Measurements from ENCODE around the gene CCDC63. TPM values are rescaled to one million over a fixed set of nuclear protein-coding genes. Genes with fewer than 3 reads are reported as not detected.

The CCDC63 gene
- total RNA-seq, 1 experiment from 2014 or later, result not detected

GRCh38 chr12:110920324-110920910 lies 73.6 kb downstream of the CCDC63 start, which contains the start of gene MYL2:
TSS of gene MYL2 (minus strand) at chr12:110920579. CDS start at chr12:110920529, 50 bp downstream.
- ChIA-PET CTCF (no interaction called here), POLR2A (no interaction called here)
- DNase-seq (ENCODE audit: low read depth, low spot score), result no peak
- Histone ChIP-seq H3K36me3 (ENCODE audit: control insufficient read depth, insufficient read depth, low read length) (no peaks in the 10 kb centered on the region), H3K27ac (ENCODE audit: low read length) (no peak within 1 kb of the TSS), H3K4me1 (ENCODE audit: control insufficient read depth, insufficient read depth, low read length) (peaks cover 2% of the 10 kb centered on the region; the same call in 1 of the 2 replicates), H3K9me3 (ENCODE audit: control insufficient read depth, insufficient read depth, low read depth, low read length) (no peaks in the 10 kb centered on the region), H3K27me3 (ENCODE audit: control insufficient read depth, insufficient read depth, low read length) (no peaks in the 10 kb centered on the region), H3K4me3 (ENCODE audit: low read depth in 2 of 2, low read length in 2 of 2) (no peak within 1 kb of the TSS)
- intact Hi-C loops (cut with micrococcal nuclease; ENCODE audit: unreplicated experiment), result no loop called here
- BruUV-seq (replicated peaks), result no TSS peak
- in situ Hi-C loops (cut with HindIII; ENCODE audit: low pct_unique_long_range_greater_than_20kb, low sequenced_read_pairs), result no loop called here
- ATAC-seq, result no peak
- TF ChIP-seq, protein P1, sequence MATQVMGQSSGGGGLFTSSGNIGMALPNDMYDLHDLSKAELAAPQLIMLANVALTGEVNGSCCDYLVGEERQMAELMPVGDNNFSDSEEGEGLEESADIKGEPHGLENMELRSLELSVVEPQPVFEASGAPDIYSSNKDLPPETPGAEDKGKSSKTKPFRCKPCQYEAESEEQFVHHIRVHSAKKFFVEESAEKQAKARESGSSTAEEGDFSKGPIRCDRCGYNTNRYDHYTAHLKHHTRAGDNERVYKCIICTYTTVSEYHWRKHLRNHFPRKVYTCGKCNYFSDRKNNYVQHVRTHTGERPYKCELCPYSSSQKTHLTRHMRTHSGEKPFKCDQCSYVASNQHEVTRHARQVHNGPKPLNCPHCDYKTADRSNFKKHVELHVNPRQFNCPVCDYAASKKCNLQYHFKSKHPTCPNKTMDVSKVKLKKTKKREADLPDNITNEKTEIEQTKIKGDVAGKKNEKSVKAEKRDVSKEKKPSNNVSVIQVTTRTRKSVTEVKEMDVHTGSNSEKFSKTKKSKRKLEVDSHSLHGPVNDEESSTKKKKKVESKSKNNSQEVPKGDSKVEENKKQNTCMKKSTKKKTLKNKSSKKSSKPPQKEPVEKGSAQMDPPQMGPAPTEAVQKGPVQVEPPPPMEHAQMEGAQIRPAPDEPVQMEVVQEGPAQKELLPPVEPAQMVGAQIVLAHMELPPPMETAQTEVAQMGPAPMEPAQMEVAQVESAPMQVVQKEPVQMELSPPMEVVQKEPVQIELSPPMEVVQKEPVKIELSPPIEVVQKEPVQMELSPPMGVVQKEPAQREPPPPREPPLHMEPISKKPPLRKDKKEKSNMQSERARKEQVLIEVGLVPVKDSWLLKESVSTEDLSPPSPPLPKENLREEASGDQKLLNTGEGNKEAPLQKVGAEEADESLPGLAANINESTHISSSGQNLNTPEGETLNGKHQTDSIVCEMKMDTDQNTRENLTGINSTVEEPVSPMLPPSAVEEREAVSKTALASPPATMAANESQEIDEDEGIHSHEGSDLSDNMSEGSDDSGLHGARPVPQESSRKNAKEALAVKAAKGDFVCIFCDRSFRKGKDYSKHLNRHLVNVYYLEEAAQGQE (IDR thresholded peaks at IDR 0.05; ENCODE audit: insufficient read depth in 1 of 2, low read depth in 2 of 2, low read length in 1 of 2), result no peak
- TF ChIP-seq SIN3A (IDR thresholded peaks at IDR 0.05; ENCODE audit: borderline replicate concordance, insufficient read depth, low read depth, low read length) (no peak), TCF7L2 (IDR thresholded peaks at IDR 0.05; ENCODE audit: low read depth, low read length) (no peak), POLR2AphosphoS5 (IDR thresholded peaks at IDR 0.05; ENCODE audit: low read depth, low read length) (no peak), CTCF (IDR thresholded peaks at IDR 0.05) (no peak)

- Histone ChIP-seq H3K27ac (ENCODE audit: low read length) (no peak overlapping the region), H3K27me3 (ENCODE audit: control insufficient read depth, insufficient read depth, low read length) (no peaks in the 10 kb centered on the region), H3K4me3 (ENCODE audit: low read depth in 2 of 2, low read length in 2 of 2) (no peak overlapping the region), H3K4me1 (ENCODE audit: control insufficient read depth, insufficient read depth, low read length) (peaks cover 2% of the 10 kb centered on the region; the same call in 1 of the 2 replicates), H3K36me3 (ENCODE audit: control insufficient read depth, insufficient read depth, low read length) (no peaks in the 10 kb centered on the region), H3K9me3 (ENCODE audit: control insufficient read depth, insufficient read depth, low read depth, low read length) (no peaks in the 10 kb centered on the region)
- DNase-seq (ENCODE audit: low read depth, low spot score), result no peak
- intact Hi-C loops (cut with micrococcal nuclease; ENCODE audit: unreplicated experiment), result no loop called here
- ChIA-PET POLR2A (no interaction called here), CTCF (no interaction called here)
- TF ChIP-seq POLR2AphosphoS5 (IDR thresholded peaks at IDR 0.05; ENCODE audit: low read depth, low read length) (no peak), SIN3A (IDR thresholded peaks at IDR 0.05; ENCODE audit: borderline replicate concordance, insufficient read depth, low read depth, low read length) (no peak), CTCF (IDR thresholded peaks at IDR 0.05) (no peak), TCF7L2 (IDR thresholded peaks at IDR 0.05; ENCODE audit: low read depth, low read length) (no peak)
- TF ChIP-seq, protein P1 (IDR thresholded peaks at IDR 0.05; ENCODE audit: insufficient read depth in 1 of 2, low read depth in 2 of 2, low read length in 1 of 2), result no peak
- peak; percentile 73 for ATAC-seq
- in situ Hi-C loops (cut with HindIII; ENCODE audit: low pct_unique_long_range_greater_than_20kb, low sequenced_read_pairs), result no loop called here
- BruUV-seq (replicated peaks), result no TSS peak
These were observed 74.5 kb downstream of the CCDC63 start for GRCh38 chr12:110921262-110921661.

Measured in Panc1 (cell line).